OCI-M1 (cell line): Measurements from ENCODE around the gene TOX3.

ENCODE experiments used
- DNase-seq: peaks from one replicate; lab custom pipeline; 2025; lab: John Stamatoyannopoulos, UW

Gene TOX3

GRCh38 chr16:52547004-52547833 is at the start of gene TOX3:
TSS of gene TOX3 (minus strand) at chr16:52547143. CDS start at chr16:52546723, 420 bp downstream.
- DNase-seq, result no peak

GRCh38 chr16:52592778-52593177 is 45.8 kb upstream of the TOX3 start:
- no peak for DNase-seq

- DNase-seq, result no peak
Observed at GRCh38 chr16:52591934-52592592, 45.1 kb upstream of the TOX3 start.

- DNase-seq, result no peak
Observed at GRCh38 chr16:52591471-52591870, 44.5 kb upstream of the TOX3 start.

- no peak for DNase-seq
Observed at GRCh38 chr16:52586159-52586558, 39.2 kb upstream of the TOX3 start.

- DNase-seq, result no peak
Observed at GRCh38 chr16:52584354-52585320, 37.7 kb upstream of the TOX3 start.

- no peak for DNase-seq
Observed at GRCh38 chr16:52581530-52581929, 34.6 kb upstream of the TOX3 start.

GRCh38 chr16:52580488-52580887 is 33.5 kb upstream of the TOX3 start:
- DNase-seq, result no peak

- DNase-seq, result no peak
Observed at GRCh38 chr16:52578829-52579498, 32.0 kb upstream of the TOX3 start.

GRCh38 chr16:52578007-52578828 is 31.3 kb upstream of the TOX3 start:
- no peak for DNase-seq

- DNase-seq, result no peak
Observed at GRCh38 chr16:52577130-52577706, 30.3 kb upstream of the TOX3 start.

- DNase-seq, result no peak
Observed at GRCh38 chr16:52573365-52574299, 26.7 kb upstream of the TOX3 start.

GRCh38 chr16:52572656-52573055 is 25.7 kb upstream of the TOX3 start:
- no peak for DNase-seq

GRCh38 chr16:52570495-52571091 is 23.6 kb upstream of the TOX3 start:
- no peak for DNase-seq

- DNase-seq, result no peak
Observed at GRCh38 chr16:52569701-52570100, 22.8 kb upstream of the TOX3 start.

- no peak for DNase-seq
Observed at GRCh38 chr16:52568983-52569690, 22.2 kb upstream of the TOX3 start.

- no peak for DNase-seq
Observed at GRCh38 chr16:52568495-52568894, 21.6 kb upstream of the TOX3 start.

GRCh38 chr16:52567193-52567592 is 20.2 kb upstream of the TOX3 start:
- no peak for DNase-seq
